ENCODE data around the gene ADRA2B.
"Not testable (repeated sequence)": the region's sequence is repeated elsewhere in the genome, so short reads cannot be mapped to it uniquely, and the experiment has no call there.

Gene ADRA2B

DNA sequence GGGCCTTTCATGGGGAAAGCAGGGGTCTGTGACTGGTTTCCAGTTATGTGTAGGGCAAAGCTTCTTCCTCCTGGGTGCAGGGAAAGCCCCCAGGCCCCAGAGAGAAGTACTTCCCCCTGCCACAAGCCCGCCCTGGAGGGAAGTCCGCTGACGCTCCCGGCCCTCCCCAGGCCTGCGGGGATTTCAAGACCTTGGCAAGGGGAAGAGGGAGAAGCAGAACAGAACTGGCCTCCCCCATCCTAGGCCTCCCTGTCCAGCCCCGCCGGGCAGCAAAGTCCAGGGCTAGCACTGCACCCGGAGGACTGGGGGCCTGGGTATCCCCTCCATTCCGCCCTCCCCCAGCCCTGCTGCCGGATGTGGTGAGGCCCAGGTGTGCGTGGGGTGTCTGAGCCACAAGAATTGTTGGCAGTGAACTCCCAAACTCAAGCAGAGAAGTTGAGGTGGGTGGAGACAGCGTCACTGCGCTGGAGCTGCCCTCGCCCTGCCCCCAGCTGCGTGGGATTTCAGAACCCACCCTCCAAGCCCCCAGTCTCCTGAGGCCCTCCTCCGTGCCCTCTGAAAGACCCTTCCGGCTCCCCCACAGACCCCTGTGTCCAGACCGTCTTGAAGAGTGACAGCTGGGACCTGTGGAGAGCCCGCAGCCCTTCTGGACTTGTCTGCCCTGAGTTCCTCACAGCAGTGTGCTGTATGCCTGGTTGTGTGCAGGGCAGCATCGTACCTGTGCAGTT, 29.9 kb upstream of the ADRA2B start:
- in situ Hi-C loops (cut with HindIII; ENCODE audit: low pct_unique_long_range_greater_than_20kb, low sequenced_read_pairs): no loop called here
- TF ChIP-seq JUND (IDR thresholded peaks at IDR 0.05; ENCODE audit: low read depth): no peak
- DNase-seq (ENCODE audit: low read depth in 1 of 2, low spot score in 1 of 2): no peak

DNA sequence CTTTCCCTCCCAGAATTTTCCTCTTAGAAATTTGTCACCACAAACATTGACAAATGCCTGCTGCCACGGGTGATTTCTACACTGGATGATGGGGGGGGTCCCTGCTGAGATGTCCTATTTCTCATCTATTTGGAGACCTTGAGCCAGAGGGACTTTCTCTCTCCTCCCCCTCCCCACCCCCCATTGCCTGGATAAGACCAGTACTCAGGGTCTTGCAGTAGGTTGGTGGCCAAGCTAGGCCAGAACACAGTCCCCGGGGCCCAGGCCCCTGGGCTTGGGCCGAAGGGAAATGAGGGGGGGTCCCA, 29.4 kb upstream of the ADRA2B start:
- in situ Hi-C loops (cut with HindIII; ENCODE audit: low pct_unique_long_range_greater_than_20kb, low sequenced_read_pairs): no loop called here
- no peak for TF ChIP-seq JUND (IDR thresholded peaks at IDR 0.05; ENCODE audit: low read depth)
- no peak for DNase-seq (ENCODE audit: low read depth in 1 of 2, low spot score in 1 of 2)

DNA sequence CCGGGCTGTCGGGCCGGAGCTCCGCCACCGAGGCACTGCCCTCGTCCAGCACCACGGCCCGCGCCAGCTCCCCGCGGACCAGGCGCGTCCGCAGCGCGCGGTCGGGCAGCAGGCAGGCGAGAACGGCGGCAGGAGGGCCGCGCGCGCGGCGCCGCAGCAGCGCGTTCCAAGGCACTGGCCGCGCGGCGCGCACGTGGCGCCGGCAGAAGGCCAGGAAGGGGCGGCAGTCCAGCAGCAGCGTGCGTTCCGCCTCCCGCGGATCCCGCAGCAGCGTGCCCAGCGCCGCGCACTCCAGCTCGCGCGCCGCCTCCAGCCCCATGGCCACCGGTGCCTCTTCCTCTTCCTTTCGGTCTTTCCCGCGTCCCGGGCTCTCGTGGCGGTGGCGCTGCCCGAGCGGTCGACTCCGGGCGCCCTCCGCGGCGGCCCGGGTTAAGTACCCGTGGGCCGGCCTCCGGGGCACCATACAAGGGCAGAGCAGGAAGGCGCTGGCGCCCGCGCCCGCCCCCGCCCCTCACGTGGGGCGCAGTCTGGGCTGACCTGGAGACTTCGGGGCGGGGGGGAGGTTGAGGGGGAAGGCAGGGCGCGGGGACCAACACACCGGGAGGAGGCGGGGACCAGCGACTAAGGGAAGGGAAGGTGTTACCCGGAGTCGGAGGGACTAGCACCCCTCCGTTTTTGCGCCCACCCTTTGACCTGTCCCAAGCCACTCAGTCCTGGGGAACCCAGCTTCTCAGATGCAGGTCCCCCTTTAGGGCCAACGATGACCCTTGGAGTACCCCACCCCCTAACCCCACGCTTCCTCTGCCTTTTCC, 28.9 kb upstream of the ADRA2B start, which contains the start of gene DUSP2:
DUSP2 (minus strand) TSS at position 405 of the 812 bp plus-strand sequence; CDS start at position 319, 86 bp downstream.
- DNase-seq (ENCODE audit: low read depth in 1 of 2, low spot score in 1 of 2): peak; percentile 80 to 82
- in situ Hi-C loops (cut with HindIII; ENCODE audit: low pct_unique_long_range_greater_than_20kb, low sequenced_read_pairs): no loop called here
- TF ChIP-seq JUND (IDR thresholded peaks at IDR 0.05; ENCODE audit: low read depth): no peak

DNA sequence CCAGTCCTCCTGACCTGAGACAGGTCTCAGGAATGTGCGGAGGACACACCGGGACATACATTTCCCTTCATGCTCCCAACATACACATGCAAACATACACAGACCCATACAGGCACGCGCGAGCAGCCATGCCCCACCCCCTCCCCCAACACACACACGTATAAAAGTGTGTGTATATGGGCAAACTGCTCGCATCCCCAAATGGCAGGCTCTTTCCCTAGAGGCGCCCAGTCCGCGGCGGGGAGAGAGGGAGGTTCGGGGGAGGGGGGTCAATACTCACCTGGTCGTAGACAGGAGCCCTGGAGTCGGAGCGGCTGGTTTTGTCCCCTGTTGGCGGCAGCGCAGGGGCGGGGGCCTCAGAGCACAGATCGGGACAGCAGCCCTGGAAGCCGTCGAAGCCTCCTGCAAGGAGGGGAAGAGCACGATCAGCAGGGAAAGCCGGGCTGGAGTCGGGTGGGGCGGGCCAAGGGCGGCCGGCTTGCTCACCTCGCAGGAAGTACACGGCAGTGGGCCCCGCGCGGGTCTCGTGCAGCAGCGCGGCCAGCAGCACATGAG, 28.2 kb upstream of the ADRA2B start:
- TF ChIP-seq JUND (IDR thresholded peaks at IDR 0.05; ENCODE audit: low read depth): no peak
- peak in 1 of 2 experiments; percentile 16 for DNase-seq (ENCODE audit: low read depth in 1 of 2, low spot score in 1 of 2)
- in situ Hi-C loops (cut with HindIII; ENCODE audit: low pct_unique_long_range_greater_than_20kb, low sequenced_read_pairs): no loop called here

DNA sequence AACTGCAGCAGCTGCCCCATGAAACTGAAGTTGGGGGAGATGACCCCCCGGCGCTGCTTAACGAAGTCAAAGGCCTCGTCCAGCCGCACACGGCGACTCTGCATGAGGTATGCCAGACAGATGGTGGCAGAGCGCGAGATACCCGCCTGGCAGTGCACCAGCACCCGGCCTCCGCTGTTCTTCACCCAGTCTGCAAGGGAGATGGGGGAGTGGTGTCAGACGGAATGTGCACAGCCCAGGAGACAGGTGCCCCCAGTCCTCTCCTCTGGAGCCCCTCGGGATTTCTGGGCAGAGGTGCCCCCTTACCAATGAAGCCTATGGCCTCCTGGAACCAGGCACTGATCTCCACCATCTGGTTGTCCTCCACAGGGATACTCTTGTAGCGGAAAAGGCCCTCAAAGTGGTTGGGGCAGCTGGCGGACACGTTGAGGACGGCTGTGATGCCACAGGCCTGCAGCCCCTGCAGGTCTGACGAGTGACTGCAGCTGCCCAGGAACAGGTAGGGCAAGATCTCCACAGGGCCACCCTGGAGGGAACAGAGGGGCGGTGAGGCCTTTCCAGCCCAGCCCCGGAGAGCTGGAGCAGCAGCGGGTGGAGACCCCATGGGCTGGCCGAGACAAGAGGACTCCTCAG, 27.6 kb upstream of the ADRA2B start:
- in situ Hi-C loops (cut with HindIII; ENCODE audit: low pct_unique_long_range_greater_than_20kb, low sequenced_read_pairs): no loop called here
- TF ChIP-seq JUND (IDR thresholded peaks at IDR 0.05; ENCODE audit: low read depth): no peak
- DNase-seq (ENCODE audit: low read depth in 1 of 2, low spot score in 1 of 2): peak; percentile 62

DNA sequence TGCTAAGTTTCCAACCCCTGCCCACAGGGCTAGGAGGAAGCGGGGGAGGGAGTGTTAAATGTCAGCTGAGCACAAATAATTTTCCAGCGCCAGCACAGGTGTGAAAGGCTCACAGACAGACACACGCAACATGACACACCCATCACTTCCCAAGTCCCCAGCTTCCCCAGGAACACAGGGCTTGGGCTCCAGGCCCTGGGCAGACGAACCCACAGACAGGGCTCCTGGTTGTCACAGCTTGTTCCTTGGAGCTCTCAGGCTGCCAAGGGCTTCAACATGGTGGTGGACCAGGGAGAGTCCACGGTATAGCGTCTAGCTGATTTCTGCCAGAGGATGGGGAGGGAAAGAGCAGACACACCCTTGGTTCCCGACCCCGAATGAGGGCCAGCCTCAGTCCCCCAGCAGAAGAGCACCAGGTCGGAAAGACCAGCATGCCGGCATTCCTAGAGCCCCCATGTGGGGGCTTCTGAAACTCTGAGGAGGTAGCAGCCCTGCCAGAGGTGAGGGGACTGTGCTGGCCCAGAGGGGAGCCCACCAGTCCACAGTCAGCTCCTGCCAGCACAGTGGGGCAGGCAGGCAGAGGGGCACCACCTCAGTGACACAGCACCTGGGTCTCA, 27.0 kb upstream of the ADRA2B start:
- no peak for DNase-seq (ENCODE audit: low read depth in 1 of 2, low spot score in 1 of 2)
- no peak for TF ChIP-seq JUND (IDR thresholded peaks at IDR 0.05; ENCODE audit: low read depth)
- in situ Hi-C loops (cut with HindIII; ENCODE audit: low pct_unique_long_range_greater_than_20kb, low sequenced_read_pairs): no loop called here

DNA sequence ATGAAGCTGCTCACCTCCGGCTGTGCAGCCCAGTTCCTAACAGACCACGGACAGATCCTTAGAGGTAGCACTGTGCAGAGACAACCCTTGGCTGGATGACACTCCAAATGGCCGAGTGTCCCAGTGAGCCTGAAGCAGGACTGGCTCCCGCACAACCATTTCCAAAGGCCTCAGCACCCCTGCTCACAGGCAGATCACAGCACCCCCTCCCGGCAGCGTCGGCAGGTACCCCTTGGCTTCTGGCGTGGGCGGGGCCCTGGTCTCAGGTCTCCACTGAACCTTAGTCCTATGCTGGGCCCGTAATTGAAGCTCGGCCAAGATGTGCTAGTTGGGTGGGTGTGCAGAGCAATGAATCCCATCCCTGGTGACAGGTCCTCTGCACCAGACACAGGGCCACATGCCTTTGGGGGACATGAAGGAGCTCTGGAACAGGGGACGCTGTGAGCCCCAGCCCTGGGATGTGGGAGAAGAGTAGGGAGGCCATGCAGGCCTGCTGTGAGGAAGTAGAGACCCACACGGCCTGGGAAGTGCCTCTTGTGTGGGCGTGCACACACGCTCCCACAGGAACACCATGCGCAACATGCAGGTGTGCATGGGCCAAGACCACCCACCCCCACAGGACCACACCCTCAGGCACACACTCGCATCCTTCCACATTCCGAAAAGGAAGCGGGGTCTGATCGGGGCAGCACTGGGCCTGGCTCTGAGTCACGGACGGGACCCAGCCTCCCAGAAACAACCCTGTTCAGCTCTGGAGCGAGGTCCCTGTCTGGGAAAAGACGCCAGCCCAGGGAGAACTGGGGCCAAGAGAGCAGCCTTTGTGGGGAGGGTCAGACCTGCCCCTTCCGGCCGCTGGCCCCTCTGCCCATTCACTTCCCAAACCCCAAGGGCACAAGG, 26.1 kb upstream of the ADRA2B start:
- in situ Hi-C loops (cut with HindIII; ENCODE audit: low pct_unique_long_range_greater_than_20kb, low sequenced_read_pairs): no loop called here
- no peak for TF ChIP-seq JUND (IDR thresholded peaks at IDR 0.05; ENCODE audit: low read depth)
- no peak for DNase-seq (ENCODE audit: low read depth in 1 of 2, low spot score in 1 of 2)

DNA sequence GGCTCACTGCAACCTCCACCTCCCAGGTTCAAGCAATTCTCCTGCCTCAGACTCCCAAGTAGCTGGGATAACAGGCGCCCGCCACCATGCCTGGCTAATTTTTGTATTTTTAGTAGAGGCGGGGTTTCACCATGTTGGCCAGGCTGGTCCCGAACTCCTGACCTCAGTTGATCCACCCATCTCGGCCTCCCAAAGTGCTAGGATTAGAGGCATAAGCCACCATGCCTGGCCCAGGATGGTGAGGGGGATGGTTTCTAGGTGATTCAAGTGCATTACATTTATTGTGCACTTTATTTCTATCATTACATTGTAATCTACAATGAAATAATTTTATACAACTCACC, 25.2 kb upstream of the ADRA2B start:
- DNase-seq (ENCODE audit: low read depth in 1 of 2, low spot score in 1 of 2); in situ Hi-C loops (cut with HindIII; ENCODE audit: low pct_unique_long_range_greater_than_20kb, low sequenced_read_pairs): not testable (repeated sequence)

DNA sequence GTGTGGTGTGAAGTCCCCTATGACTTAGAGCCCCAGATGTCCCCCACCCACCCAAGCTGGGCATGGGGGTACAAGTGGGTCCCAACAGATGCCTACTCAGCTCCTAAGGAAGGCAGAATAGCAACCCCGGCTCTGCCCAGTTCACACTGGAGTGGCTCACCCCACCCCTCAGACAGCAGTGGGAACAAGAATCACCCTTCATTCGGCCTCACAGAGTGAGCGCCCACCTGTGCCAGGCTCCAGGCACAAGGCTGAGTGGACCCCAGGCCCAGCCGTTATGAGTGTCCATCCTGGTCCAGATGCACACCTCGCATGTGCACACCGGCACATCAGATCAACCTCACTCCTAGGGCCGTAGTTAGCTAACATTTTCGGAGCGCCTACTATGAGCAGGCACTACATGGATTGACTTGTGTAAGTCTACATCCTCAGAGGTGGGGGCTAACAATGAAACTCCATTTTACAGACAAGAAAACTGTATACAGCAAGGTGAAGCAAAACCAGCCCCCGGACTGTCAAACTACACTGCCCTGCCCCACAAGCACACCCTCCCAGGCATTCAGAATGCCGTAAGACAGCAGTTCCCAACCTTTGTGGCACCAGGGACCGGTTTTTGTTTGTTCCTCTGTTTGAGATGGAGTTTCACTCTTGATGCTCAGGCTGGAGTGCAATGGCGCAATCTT, 24.7 kb upstream of the ADRA2B start:
- TF ChIP-seq JUND (IDR thresholded peaks at IDR 0.05; ENCODE audit: low read depth): no peak
- in situ Hi-C loops (cut with HindIII; ENCODE audit: low pct_unique_long_range_greater_than_20kb, low sequenced_read_pairs): no loop called here
- DNase-seq (ENCODE audit: low read depth in 1 of 2, low spot score in 1 of 2): no peak

DNA sequence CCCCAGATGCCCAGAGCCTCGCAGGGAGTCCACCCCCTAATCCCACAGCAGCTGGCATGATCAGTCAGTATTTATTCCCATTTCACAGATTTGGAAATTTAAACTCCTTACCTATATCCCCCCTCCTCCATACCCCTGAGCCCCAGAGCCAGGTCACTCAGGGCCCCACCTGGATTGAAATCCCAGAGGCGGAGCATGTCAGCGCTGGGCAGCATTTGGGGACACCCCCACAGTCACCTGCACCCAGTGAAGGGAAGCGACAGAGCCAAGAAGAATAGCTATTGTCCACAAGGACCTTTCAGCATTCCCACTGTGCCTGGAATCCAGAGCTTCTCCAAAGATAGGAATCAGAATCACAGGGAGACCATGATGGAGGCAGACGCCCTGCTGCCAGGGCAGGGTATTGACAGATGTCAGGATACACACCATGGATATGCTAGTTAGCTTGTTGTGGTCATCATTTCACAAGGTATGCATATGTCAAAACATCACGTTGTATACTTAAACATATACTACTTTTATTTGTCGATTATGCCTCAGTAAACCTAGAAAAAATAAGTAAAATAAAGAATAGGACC, 22.9 kb upstream of the ADRA2B start:
- no peak for DNase-seq (ENCODE audit: low read depth in 1 of 2, low spot score in 1 of 2)
- TF ChIP-seq JUND (IDR thresholded peaks at IDR 0.05; ENCODE audit: low read depth): no peak
- in situ Hi-C loops (cut with HindIII; ENCODE audit: low pct_unique_long_range_greater_than_20kb, low sequenced_read_pairs): no loop called here

All from T47D (cell line).